GM19455 (cell line): ENCODE results near the gene TRPM1.

Experiments
- ATAC-seq: cut with Tn5 transposase; IDR thresholded peaks from one replicate; pipeline ENCODE4 v1.9.1; 2021; ENCODE audit not compliant: unreplicated experiment

Gene TRPM1

GRCh38 chr15:31101262-31102038, at the start of gene TRPM1:
TRPM1 (minus strand) TSS chr15:31101725; CDS start chr15:31081355, 20,370 bp downstream.
- no peak for ATAC-seq

GRCh38 chr15:31150732-31151231, 49.3 kb upstream of the TRPM1 start:
- no peak for ATAC-seq

- ATAC-seq = no peak
Observed at GRCh38 chr15:31149987-31150386, 48.5 kb upstream of the TRPM1 start.

GRCh38 chr15:31149088-31149505, 47.6 kb upstream of the TRPM1 start:
- ATAC-seq = no peak

- ATAC-seq = no peak
Observed at GRCh38 chr15:31148297-31149087, 47.0 kb upstream of the TRPM1 start.

GRCh38 chr15:31147944-31148296, 46.4 kb upstream of the TRPM1 start:
- ATAC-seq = no peak

- no peak for ATAC-seq
Observed at GRCh38 chr15:31147456-31147855, 45.9 kb upstream of the TRPM1 start.

GRCh38 chr15:31145271-31145911, 43.9 kb upstream of the TRPM1 start:
- no peak for ATAC-seq

- ATAC-seq = no peak
Observed at GRCh38 chr15:31141792-31142191, 40.3 kb upstream of the TRPM1 start.

GRCh38 chr15:31136607-31137328, 35.2 kb upstream of the TRPM1 start:
- no peak for ATAC-seq

- ATAC-seq = no peak
Observed at GRCh38 chr15:31136016-31136415, 34.5 kb upstream of the TRPM1 start.

GRCh38 chr15:31135523-31135922, 34.0 kb upstream of the TRPM1 start:
- no peak for ATAC-seq

- no peak for ATAC-seq
Observed at GRCh38 chr15:31133890-31134289, 32.4 kb upstream of the TRPM1 start.

- ATAC-seq = no peak
Observed at GRCh38 chr15:31131853-31132375, 30.4 kb upstream of the TRPM1 start.

- ATAC-seq = no peak
Observed at GRCh38 chr15:31130576-31131237, 29.2 kb upstream of the TRPM1 start.

- no peak for ATAC-seq
Observed at GRCh38 chr15:31129769-31130303, 28.3 kb upstream of the TRPM1 start.

- ATAC-seq = no peak
Observed at GRCh38 chr15:31128919-31129768, 27.6 kb upstream of the TRPM1 start.

- no peak for ATAC-seq
Observed at GRCh38 chr15:31128477-31128876, 27.0 kb upstream of the TRPM1 start.
